ENCODE measurements around the gene PFKL.

The PFKL gene

GRCh38 chr21:44295163-44295573 lies 4.7 kb upstream of the PFKL start:
- DNase-seq (ENCODE audit: low spot score) = no peak
- in situ Hi-C loops (cut with MboI; ENCODE audit: low pct_unique_long_range_greater_than_20kb, low sequenced_read_pairs, unreplicated experiment) = loop anchor here (25.0 kb wide), 1 partner anchor 208 kb away; no protein-coding TSS in a partner anchor
- TF ChIP-seq CTCF (IDR thresholded peaks at IDR 0.05; ENCODE audit: extremely low read depth, insufficient read depth, missing control alignments) = no peak

- in situ Hi-C loops (cut with MboI; ENCODE audit: low pct_unique_long_range_greater_than_20kb, low sequenced_read_pairs, unreplicated experiment) = loop anchor here (25.0 kb wide), 1 partner anchor 208 kb away; no protein-coding TSS in a partner anchor
- no peak for TF ChIP-seq CTCF (IDR thresholded peaks at IDR 0.05; ENCODE audit: extremely low read depth, insufficient read depth, missing control alignments)
- DNase-seq (ENCODE audit: low spot score) = peak; percentile 76
Measured at GRCh38 chr21:44295646-44296045, 4.2 kb upstream of the PFKL start.

GRCh38 chr21:44296103-44296519 lies 3.7 kb upstream of the PFKL start:
- in situ Hi-C loops (cut with MboI; ENCODE audit: low pct_unique_long_range_greater_than_20kb, low sequenced_read_pairs, unreplicated experiment) = loop anchor here (25.0 kb wide), 1 partner anchor 209 kb away; no protein-coding TSS in a partner anchor
- TF ChIP-seq CTCF (IDR thresholded peaks at IDR 0.05; ENCODE audit: extremely low read depth, insufficient read depth, missing control alignments) = no peak
- DNase-seq (ENCODE audit: low spot score) = no peak

GRCh38 chr21:44296916-44297315 lies 2.9 kb upstream of the PFKL start:
- in situ Hi-C loops (cut with MboI; ENCODE audit: low pct_unique_long_range_greater_than_20kb, low sequenced_read_pairs, unreplicated experiment) = loop anchor here (25.0 kb wide), 1 partner anchor 210 kb away; no protein-coding TSS in a partner anchor
- no peak for TF ChIP-seq CTCF (IDR thresholded peaks at IDR 0.05; ENCODE audit: extremely low read depth, insufficient read depth, missing control alignments)
- no peak for DNase-seq (ENCODE audit: low spot score)

- peak; percentile 94 for DNase-seq (ENCODE audit: low spot score)
- in situ Hi-C loops (cut with MboI; ENCODE audit: low pct_unique_long_range_greater_than_20kb, low sequenced_read_pairs, unreplicated experiment) = loop anchor here (25.0 kb wide), 1 partner anchor 210 kb away; no protein-coding TSS in a partner anchor
- peak; percentile 93 for TF ChIP-seq CTCF (IDR thresholded peaks at IDR 0.05; ENCODE audit: extremely low read depth, insufficient read depth, missing control alignments)
Measured at GRCh38 chr21:44297525-44298290, 2.1 kb upstream of the PFKL start.

- in situ Hi-C loops (cut with MboI; ENCODE audit: low pct_unique_long_range_greater_than_20kb, low sequenced_read_pairs, unreplicated experiment) = loop anchor here (25.0 kb wide), 1 partner anchor 211 kb away; no protein-coding TSS in a partner anchor
- no peak for DNase-seq (ENCODE audit: low spot score)
- TF ChIP-seq CTCF (IDR thresholded peaks at IDR 0.05; ENCODE audit: extremely low read depth, insufficient read depth, missing control alignments) = peak; percentile 40
Measured at GRCh38 chr21:44298301-44298700, 1.6 kb upstream of the PFKL start.
